ENCODE measurements around the gene FBXW7. TPM values are rescaled to one million over a fixed set of nuclear protein-coding genes. Genes with fewer than 3 reads are reported as not detected.
A peak's percentile ranks its signal among the peaks of the same experiment; 100 is the strongest.

The FBXW7 gene
- total RNA-seq, 1 experiment from 2014 or later = 27.1 TPM

DNA sequence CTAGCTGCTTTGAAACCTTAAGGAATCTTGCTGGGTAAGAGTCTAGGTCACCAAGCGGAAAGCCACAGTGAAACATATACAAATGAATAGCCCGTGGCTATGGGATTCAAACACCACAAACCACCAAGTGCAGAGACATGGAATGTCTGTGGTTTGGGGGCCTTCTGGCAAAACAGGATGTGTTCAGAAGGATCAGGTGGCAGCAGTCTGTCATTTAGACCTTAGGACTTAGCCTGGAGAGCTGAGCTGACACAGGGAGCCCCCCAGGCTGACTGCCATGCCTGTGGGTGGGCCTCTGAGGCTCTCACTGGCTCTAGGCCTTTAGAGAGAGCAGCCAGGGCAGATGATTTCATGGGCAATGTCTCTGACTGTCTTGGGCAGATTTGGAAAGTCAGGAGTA lies 225.6 kb downstream of the FBXW7 start:
- H3K27ac Mint-ChIP-seq = peak overlapping the region in 2 of 3 experiments; percentile 8 to 63; a peak in 3 of 7 replicates
- no peaks in the 10 kb centered on the region for H3K79me2 ChIP-seq (ENCODE audit: insufficient read depth, low read length)
- TF ChIP-seq CTCF (conservative IDR thresholded peaks at IDR 0.05) = no peak
- H3K9ac ChIP-seq (ENCODE audit: extremely low read depth, insufficient read length, low read length) = no peak overlapping the region
- H4K91ac ChIP-seq (ENCODE audit: insufficient read length, low read depth, low read length) = no peak overlapping the region
- H3K27me3 Mint-ChIP-seq (ENCODE audit: low read depth) = no peaks in the 10 kb centered on the region
- H2BK5ac ChIP-seq (ENCODE audit: insufficient read length, low read length) = no peak overlapping the region
- no peak overlapping the region for H4K5ac ChIP-seq (ENCODE audit: insufficient read length, low read depth, low read length)
- H2BK120ac ChIP-seq (ENCODE audit: low read depth, low read length, poor library complexity, severe bottlenecking) = no peak overlapping the region
- peaks cover 2% of the 10 kb centered on the region; the same call in 1 of the 2 replicates for H3K4me1 ChIP-seq (ENCODE audit: insufficient read depth, low read length)
- no peaks in the 10 kb centered on the region for H3K9me3 ChIP-seq (ENCODE audit: control insufficient read depth, low read depth, low read length)
- H3K4ac ChIP-seq (ENCODE audit: low read depth, low read length) = no peak overlapping the region
- no peaks in the 10 kb centered on the region for H4K20me1 ChIP-seq (ENCODE audit: control insufficient read depth, insufficient read depth, insufficient read length)
- no peak overlapping the region for H3K14ac ChIP-seq (ENCODE audit: insufficient read depth, low read length)
- no CpG with 5 or more reads among the region's 2 CpGs for WGBS (ENCODE audit: extremely low coverage, insufficient read length, low lambda C conversion rate)
- peaks cover 11 to 12% of the 10 kb centered on the region in 2 experiments for H3K4me1 Mint-ChIP-seq
- H3K27ac ChIP-seq (ENCODE audit: insufficient read length, low read depth, low read length) = no peak overlapping the region
- H3K79me1 ChIP-seq (ENCODE audit: insufficient read depth, low read depth, low read length, poor library complexity, severe bottlenecking) = no peaks in the 10 kb centered on the region
- no peak overlapping the region for H2AFZ ChIP-seq (ENCODE audit: low read length)
- H3K4me2 ChIP-seq (ENCODE audit: insufficient read depth, insufficient read length, low read length) = no peak overlapping the region
- no peak overlapping the region for H3K56ac ChIP-seq (ENCODE audit: insufficient read length, low read depth, low read length)
- H3K36me3 Mint-ChIP-seq (ENCODE audit: insufficient read depth in 1 of 3, low read depth in 3 of 3) = no peaks in the 10 kb centered on the region
- no peak overlapping the region for H4K8ac ChIP-seq (replicated peaks; ENCODE audit: insufficient read length, low read depth, low read length)
- peak; percentile 30 for DNase-seq
- no peak overlapping the region for H2BK12ac ChIP-seq (ENCODE audit: insufficient read length, low read depth, low read length)
- no peaks in the 10 kb centered on the region for H3K23me2 ChIP-seq (ENCODE audit: insufficient read length, low read depth, low read length, poor library complexity, severe bottlenecking)
- no peaks in the 10 kb centered on the region for H3K9me3 Mint-ChIP-seq
- H3K4me3 Mint-ChIP-seq = no peak overlapping the region
- H2BK15ac ChIP-seq (ENCODE audit: low read depth, low read length) = no peak overlapping the region
- no peak overlapping the region for H2BK20ac ChIP-seq (ENCODE audit: low read depth, low read length, poor library complexity, severe bottlenecking)
- no peak overlapping the region for H3K18ac ChIP-seq (ENCODE audit: insufficient read length, low read depth, low read length)
- H3T11ph ChIP-seq (ENCODE audit: low read length) = no peak overlapping the region
- H3K23ac ChIP-seq (ENCODE audit: insufficient read length, low read depth, low read length) = no peak overlapping the region
- no peak overlapping the region for H2AK5ac ChIP-seq (ENCODE audit: insufficient read length, low read length)
- no peaks in the 10 kb centered on the region for H3K27me3 ChIP-seq (ENCODE audit: insufficient read depth, low read length)
